Naive thymus-derived CD8-positive, alpha-beta T cell (primary cell): ENCODE data around the gene EPHB4. TPM values are rescaled to one million over a fixed set of nuclear protein-coding genes. Genes with fewer than 3 reads are reported as not detected.
"Not testable (repeated sequence)": the region's sequence is repeated elsewhere in the genome, so short reads cannot be mapped to it uniquely, and the experiment has no call there.

ENCODE experiments used
- ATAC-seq, 2 donors: fragments of 150-1000 bp; cut with Tn5 transposase in 1 of 2; sonication (Bioruptor Pico), chemical (Tn5 transposase) in 1 of 2; 1 replicate in 1 of 2; 2 replicates in 1 of 2; pipeline ENCODE4 v1.10.0; 2021; ENCODE audit warnings: mild to moderate bottlenecking in 2 of 2, moderate library complexity in 2 of 2
- POLR2A ChIA-PET: fragments of 350-600 bp; sonication (Branson Sonifier 250); formaldehyde crosslinking; loops from one replicate; lab custom pipeline; 2021; ENCODE audit warnings: antibody characterized with exemption; lab: Charles Lee
- DNase-seq, 10 donors: peaks; one replicate each; pipeline versions ENCODE4 v3.0.0 to v3.0.0-alpha.2; 2020 to 2022
- H3K27ac Mint-ChIP-seq, 10 donors: one replicate each; pipeline ENCODE4 v1.8.0; 2020 to 2022; ENCODE audit warnings: mild to moderate bottlenecking in 10 of 10, mixed read lengths in 10 of 10, moderate library complexity in 4 of 10, inconsistent platforms in 1 of 10
- H3K27me3 Mint-ChIP-seq, 5 donors: one replicate each; pipeline ENCODE4 v1.8.0; 2021 to 2022; ENCODE audit warnings: mixed read lengths in 5 of 5
- H3K36me3 Mint-ChIP-seq, 3 donors: one replicate each; pipeline ENCODE4 v1.8.0; 2020 to 2022; ENCODE audit warnings: mixed read lengths in 3 of 3, mild to moderate bottlenecking in 2 of 3, inconsistent platforms in 1 of 3
- H3K4me1 Mint-ChIP-seq, 4 donors: one replicate each; pipeline ENCODE4 v1.8.0; 2021 to 2022; ENCODE audit warnings: mixed read lengths in 4 of 4
- H3K4me3 Mint-ChIP-seq, 10 donors: one replicate each; pipeline ENCODE4 v1.8.0; 2020 to 2022; ENCODE audit warnings: mild to moderate bottlenecking in 10 of 10, mixed read lengths in 10 of 10, moderate library complexity in 6 of 10, inconsistent platforms in 1 of 10
- H3K9me3 Mint-ChIP-seq, 9 donors: one replicate each; pipeline ENCODE4 v1.8.0; 2020 to 2022; ENCODE audit warnings: mixed read lengths in 9 of 9, mild to moderate bottlenecking in 3 of 9, inconsistent platforms in 1 of 9, moderate library complexity in 1 of 9
- polyA plus RNA-seq, 3 donors: library from polyadenylated mRNA; unstranded; fragments of 300-500 nt; fragmentation: Illumina TruSeq; gene quantifications; one replicate each; pipeline ENCODE4 v1.2.3, GENCODE V29; 2021
- total RNA-seq, 8 experiments: library from RNA in 2 of 8; stranded (reverse) in 2 of 8; gene quantifications; one replicate each; pipeline ENCODE4 v1.2.3 and lab custom pipeline; 2021 to 2026

EPHB4 gene
- total and polyA plus RNA-seq, 5 experiments from 2014 or later = 0.18 to 12.3 (median 6.1) TPM; not detected in 1

GRCh38 chr7:100865372-100865911 lies 38.1 kb upstream of the EPHB4 start:
- Mint-ChIP-seq H3K27ac (peak overlapping the region in 7 of 10 donors; percentile 10 to 89 (median 57)), H3K36me3 (peaks cover 5 to 42% (median 6%) of the 10 kb centered on the region in 3 donors), H3K9me3 (no peaks in the 10 kb centered on the region), H3K27me3 (no peaks in the 10 kb centered on the region), H3K4me1 (peaks cover 4 to 18% (median 17%) of the 10 kb centered on the region in 4 donors), H3K4me3 (peak overlapping the region in 6 of 10 donors; percentile 10 to 79 (median 23))
- peak in 1 of 2 donors; percentile 8 for ATAC-seq
- DNase-seq = peak in 1 of 10 donors; percentile 16
- POLR2A ChIA-PET = interaction anchor here (1.2 to 4.7 kb wide), 2 partner anchors 9 to 24 kb away, joined by 4 to 22 read pairs; partner anchors contain the start of genes SRRT and UFSP1

GRCh38 chr7:100864263-100864845 lies 37.0 kb upstream of the EPHB4 start:
- H3K27ac Mint-ChIP-seq = peak overlapping the region in 4 of 10 donors; percentile 38 to 73 (median 46)
- POLR2A ChIA-PET = interaction anchor here (0.6 to 4.7 kb wide), 2 partner anchors 10 to 702 kb away, joined by 3 to 22 read pairs; partner anchors contain the start of gene SRRT
- ATAC-seq (no peak), DNase-seq (peak in 1 of 10 donors; percentile 63)
- H3K27me3 Mint-ChIP-seq = no peaks in the 10 kb centered on the region
- peaks cover 4 to 18% (median 17%) of the 10 kb centered on the region in 4 donors for H3K4me1 Mint-ChIP-seq
- H3K4me3 Mint-ChIP-seq = peak overlapping the region in 1 of 10 donors; percentile 6
- H3K9me3 Mint-ChIP-seq = no peaks in the 10 kb centered on the region
- H3K36me3 Mint-ChIP-seq = peaks cover 5 to 53% (median 14%) of the 10 kb centered on the region in 3 donors

- DNase-seq (peak in 1 of 10 donors; percentile 36), ATAC-seq (no peak)
- no peak overlapping the region for H3K4me3 Mint-ChIP-seq
- no peaks in the 10 kb centered on the region for H3K9me3 Mint-ChIP-seq
- POLR2A ChIA-PET = interaction anchor here (0.6 to 4.7 kb wide), 3 partner anchors 11 to 701 kb away, joined by 3 to 22 read pairs (median 3); partner anchors contain the start of gene SRRT
- peak overlapping the region in 2 of 10 donors; percentile 36 to 81 for H3K27ac Mint-ChIP-seq
- no peaks in the 10 kb centered on the region for H3K27me3 Mint-ChIP-seq
- peaks cover 5 to 18% (median 17%) of the 10 kb centered on the region in 4 donors for H3K4me1 Mint-ChIP-seq
- H3K36me3 Mint-ChIP-seq = peaks cover 5 to 59% (median 14%) of the 10 kb centered on the region in 3 donors
Observed at GRCh38 chr7:100863406-100863950, 36.2 kb upstream of the EPHB4 start.

GRCh38 chr7:100861616-100861985 lies 34.3 kb upstream of the EPHB4 start:
- Mint-ChIP-seq H3K27ac (no peak overlapping the region), H3K4me1 (peaks cover 0 to 12% (median 8%) of the 10 kb centered on the region in 4 donors), H3K9me3 (no peaks in the 10 kb centered on the region), H3K36me3 (peaks cover 5 to 74% (median 16%) of the 10 kb centered on the region in 3 donors), H3K4me3 (no peak overlapping the region), H3K27me3 (no peaks in the 10 kb centered on the region)
- ATAC-seq = no peak
- peak in 1 of 10 donors; percentile 2 for DNase-seq
- POLR2A ChIA-PET = interaction anchor here (4.7 kb wide), 1 partner anchor 13 kb away, joined by 22 read pairs; the partner anchor contains the start of gene SRRT

- ATAC-seq (no peak), DNase-seq (peak in 1 of 10 donors; percentile 40)
- POLR2A ChIA-PET = no interaction called here
- Mint-ChIP-seq H3K9me3 (no peaks in the 10 kb centered on the region), H3K27me3 (no peaks in the 10 kb centered on the region), H3K36me3 (peaks cover 5 to 74% (median 16%) of the 10 kb centered on the region in 3 donors), H3K4me1 (peaks cover under 1 to 12% (median 8%) of the 10 kb centered on the region in 4 donors), H3K4me3 (no peak overlapping the region), H3K27ac (no peak overlapping the region)
Observed at GRCh38 chr7:100860702-100861615, 33.6 kb upstream of the EPHB4 start.

GRCh38 chr7:100859856-100860255 lies 32.5 kb upstream of the EPHB4 start:
- no peaks in the 10 kb centered on the region for H3K27me3 Mint-ChIP-seq
- no peak for DNase-seq
- ATAC-seq = no peak
- peaks cover 5 to 84% (median 16%) of the 10 kb centered on the region in 3 donors for H3K36me3 Mint-ChIP-seq
- no peaks in the 10 kb centered on the region for H3K9me3 Mint-ChIP-seq
- peak overlapping the region in 1 of 10 donors; percentile 52 for H3K27ac Mint-ChIP-seq
- H3K4me1 Mint-ChIP-seq = peaks cover 9 to 14% (median 11%) of the 10 kb centered on the region in 4 donors
- POLR2A ChIA-PET = no interaction called here
- H3K4me3 Mint-ChIP-seq = no peak overlapping the region

GRCh38 chr7:100856871-100857282 lies 29.6 kb upstream of the EPHB4 start:
- Mint-ChIP-seq H3K27me3 (no peaks in the 10 kb centered on the region), H3K9me3 (no peaks in the 10 kb centered on the region), H3K4me3 (no peak overlapping the region), H3K36me3 (peaks cover 0 to 57% (median 16%) of the 10 kb centered on the region in 3 donors), H3K4me1 (peaks cover 14 to 37% (median 27%) of the 10 kb centered on the region in 4 donors), H3K27ac (peak overlapping the region in 2 of 10 donors; percentile 14 to 51)
- no peak for ATAC-seq
- POLR2A ChIA-PET = no interaction called here
- peak in 1 of 10 donors; percentile 21 for DNase-seq

GRCh38 chr7:100855515-100855914 lies 28.2 kb upstream of the EPHB4 start:
- POLR2A ChIA-PET = interaction anchor here (1.1 kb wide), 1 partner anchor 12 kb away, joined by 6 read pairs; the partner anchor contains the start of gene TRIP6
- no peak for ATAC-seq
- Mint-ChIP-seq H3K36me3 (peaks cover 0 to 45% (median 11%) of the 10 kb centered on the region in 3 donors), H3K27ac (peak overlapping the region in 3 of 10 donors; percentile 35 to 82 (median 49)), H3K9me3 (no peaks in the 10 kb centered on the region), H3K27me3 (no peaks in the 10 kb centered on the region), H3K4me3 (peak overlapping the region in 2 of 10 donors; percentile 6 to 43), H3K4me1 (peaks cover 12 to 39% (median 30%) of the 10 kb centered on the region in 4 donors)
- DNase-seq = peak in 1 of 10 donors; percentile 26

- POLR2A ChIA-PET = interaction anchor here (0.9 kb wide), 1 partner anchor 377 kb away, joined by 3 read pairs; no protein-coding TSS in a partner anchor
- Mint-ChIP-seq H3K27ac (peak overlapping the region in 4 of 10 donors; percentile 34 to 82 (median 57)), H3K36me3 (peaks cover 0 to 39% (median 5%) of the 10 kb centered on the region in 3 donors), H3K4me3 (peak overlapping the region in 2 of 10 donors; percentile 33 to 91), H3K4me1 (peaks cover 12 to 39% (median 30%) of the 10 kb centered on the region in 4 donors)
- H3K27me3 Mint-ChIP-seq, H3K9me3 Mint-ChIP-seq, ATAC-seq: not testable (repeated sequence)
- DNase-seq = peak in 1 of 10 donors; percentile 9
Observed at GRCh38 chr7:100854899-100855298, 27.6 kb upstream of the EPHB4 start.

GRCh38 chr7:100854146-100854895 lies 27.0 kb upstream of the EPHB4 start:
- peak overlapping the region in 4 of 10 donors; percentile 55 to 85 (median 74) for H3K27ac Mint-ChIP-seq

More at GRCh38 chr7:100854146-100854895, 27.0 kb upstream of the EPHB4 start:
- DNase-seq (no peak), ATAC-seq (no peak)
- H3K36me3 Mint-ChIP-seq = peaks cover 0 to 33% (median 2%) of the 10 kb centered on the region in 3 donors
- POLR2A ChIA-PET = interaction anchor here (0.9 to 4.4 kb wide), 4 partner anchors 20 to 377 kb away, joined by 3 to 33 read pairs (median 17); partner anchors contain the start of genes SRRT and UFSP1
- no peaks in the 10 kb centered on the region for H3K9me3 Mint-ChIP-seq
- peaks cover 12 to 39% (median 30%) of the 10 kb centered on the region in 4 donors for H3K4me1 Mint-ChIP-seq
- peak overlapping the region; percentile 30 to 95 (median 91) for H3K4me3 Mint-ChIP-seq
- H3K27me3 Mint-ChIP-seq = no peaks in the 10 kb centered on the region
